GM12891 (cell line): Measurements from ENCODE around the gene ROBO1.

ENCODE experiments used
- DNase-seq: peaks from one replicate; pipeline ENCODE4 v3.0.0; 2011; ENCODE audit warnings: low spot score; ENCODE audit not compliant: insufficient read length
- FAIRE-seq: peaks from 2 replicates; lab custom pipeline; 2011; peaks lifted over from hg19 to GRCh38; lab: Jason Lieb, UNC
- PAX5 ChIP-seq: IDR thresholded peaks from 2 replicates; pipeline ENCODE4 v1.6.1; 2011; ENCODE audit warnings: low read length, moderate library complexity, mild to moderate bottlenecking; ENCODE audit not compliant: insufficient read depth, severe bottlenecking
- POLR2A ChIP-seq: IDR thresholded peaks from 2 replicates; pipeline ENCODE4 v1.6.1; 2011; ENCODE audit warnings: low read depth, low read length, control low read depth
- POLR2AphosphoS5 ChIP-seq: IDR thresholded peaks from 2 replicates; pipeline ENCODE4 v1.6.1; 2011; ENCODE audit warnings: low read depth, low read length, control low read depth
- POU2F2 ChIP-seq: IDR thresholded peaks from 2 replicates; pipeline ENCODE4 v1.6.1; 2011; ENCODE audit warnings: low read depth, mild to moderate bottlenecking, control low read depth, low read length, moderate library complexity
- SPI1 ChIP-seq: IDR thresholded peaks from 2 replicates; pipeline ENCODE4 v1.6.1; 2011; ENCODE audit warnings: low read depth, low read length, control low read depth
- TAF1 ChIP-seq: IDR thresholded peaks from 2 replicates; pipeline ENCODE4 v1.6.1; 2011; ENCODE audit warnings: low read depth, low read length, control low read depth

The ROBO1 gene

GRCh38 chr3:79246875-79247724 lies 520.7 kb downstream of the ROBO1 start:
- TF ChIP-seq PAX5 = no peak
- no peak for TF ChIP-seq POU2F2
- no peak for TF ChIP-seq POLR2AphosphoS5
- no peak for TF ChIP-seq SPI1
- no peak for TF ChIP-seq TAF1
- no peak for TF ChIP-seq POLR2A
- no peak for DNase-seq
- FAIRE-seq = no peak

- TF ChIP-seq PAX5 (no peak), TAF1 (no peak), SPI1 (no peak), POLR2AphosphoS5 (no peak), POLR2A (no peak), POU2F2 (no peak)
- no peak for DNase-seq
- FAIRE-seq = no peak
These were observed 522.3 kb downstream of the ROBO1 start for GRCh38 chr3:79245284-79246138.

GRCh38 chr3:79236496-79236895 lies 531.3 kb downstream of the ROBO1 start:
- TF ChIP-seq POLR2AphosphoS5 (no peak), PAX5 (no peak), POU2F2 (no peak), POLR2A (no peak), SPI1 (no peak), TAF1 (no peak)
- FAIRE-seq (no peak), DNase-seq (no peak)

GRCh38 chr3:79233431-79234060 lies 534.3 kb downstream of the ROBO1 start:
- no peak for FAIRE-seq
- TF ChIP-seq POU2F2 (no peak), PAX5 (no peak), POLR2A (no peak), SPI1 (no peak), POLR2AphosphoS5 (no peak), TAF1 (no peak)
- DNase-seq = no peak

- TF ChIP-seq POU2F2 = no peak
- no peak for TF ChIP-seq SPI1
- FAIRE-seq = no peak
- no peak for DNase-seq
These were observed 537.5 kb downstream of the ROBO1 start for GRCh38 chr3:79230266-79230665.

- no peak for TF ChIP-seq PAX5
- TF ChIP-seq SPI1 = no peak
- no peak for TF ChIP-seq POLR2A
- TF ChIP-seq POU2F2 = no peak
- TF ChIP-seq POLR2AphosphoS5 = no peak
- no peak for TF ChIP-seq TAF1
- DNase-seq (no peak), FAIRE-seq (no peak)
These were observed 550.7 kb downstream of the ROBO1 start for GRCh38 chr3:79217096-79217495.

- no peak for FAIRE-seq
- DNase-seq = no peak
- TF ChIP-seq SPI1 (no peak), TAF1 (no peak), POLR2A (no peak), PAX5 (no peak), POU2F2 (no peak), POLR2AphosphoS5 (no peak)
These were observed 552.5 kb downstream of the ROBO1 start for GRCh38 chr3:79215286-79215685.

GRCh38 chr3:79211586-79212359 lies 556.0 kb downstream of the ROBO1 start:
- FAIRE-seq = no peak
- no peak for TF ChIP-seq TAF1
- no peak for DNase-seq

GRCh38 chr3:79204351-79204750 lies 563.4 kb downstream of the ROBO1 start:
- FAIRE-seq (no peak), DNase-seq (no peak)
- TF ChIP-seq POU2F2 (no peak), POLR2AphosphoS5 (no peak), TAF1 (no peak), PAX5 (no peak), SPI1 (no peak), POLR2A (no peak)
